Liver (tissue), 9 donors: Measurements from ENCODE around the gene PARD3B. TPM values are rescaled to one million over a fixed set of nuclear protein-coding genes. Genes with fewer than 3 reads are reported as not detected.
"Not testable (repeated sequence)": the region's sequence is repeated elsewhere in the genome, so short reads cannot be mapped to it uniquely, and the experiment has no call there.

ENCODE experiments used
- DNase-seq: peaks from one replicate; pipeline ENCODE4 v3.0.0-alpha.2; 2017; ENCODE audit warnings: low spot score
- H3K27ac ChIP-seq, 2 donors: one replicate each; pipeline ENCODE4 v1.7.0; 2013; ENCODE audit warnings: inconsistent platforms in 2 of 2, low read length in 2 of 2, control low read depth in 1 of 2, low read depth in 1 of 2, mild to moderate bottlenecking in 1 of 2
- H3K27me3 ChIP-seq, 4 donors: one replicate each; pipeline versions ENCODE4 v1.6.1 to v1.7.0; 2013; ENCODE audit warnings: low read length in 3 of 4, inconsistent platforms in 1 of 4, mild to moderate bottlenecking in 1 of 4, moderate library complexity in 1 of 4; ENCODE audit not compliant: control insufficient read depth in 4 of 4, insufficient read depth in 4 of 4
- H3K36me3 ChIP-seq, 4 donors: one replicate each; pipeline versions ENCODE4 v1.6.1 to v1.7.0; 2013; ENCODE audit warnings: low read length in 3 of 4, mild to moderate bottlenecking in 3 of 4, low read depth in 1 of 4, moderate library complexity in 1 of 4; ENCODE audit not compliant: control insufficient read depth in 4 of 4, insufficient read depth in 3 of 4
- H3K4me1 ChIP-seq, 4 donors: one replicate each; pipeline versions ENCODE4 v1.6.1 to v1.7.0; 2013; ENCODE audit warnings: low read length in 3 of 4, mild to moderate bottlenecking in 3 of 4, moderate library complexity in 1 of 4; ENCODE audit not compliant: control insufficient read depth in 4 of 4, insufficient read depth in 4 of 4
- H3K4me3 ChIP-seq, 3 donors: one replicate each; pipeline versions ENCODE4 v1.6.1 to v1.7.0; 2013; ENCODE audit warnings: low read length in 3 of 3, control low read depth in 1 of 3, low read depth in 1 of 3, mild to moderate bottlenecking in 1 of 3
- H3K9ac ChIP-seq, 2 donors: one replicate each; pipeline ENCODE4 v1.7.0; 2013; ENCODE audit warnings: low read length in 2 of 2, mild to moderate bottlenecking in 2 of 2, moderate library complexity in 2 of 2, control low read depth in 1 of 2, low read depth in 1 of 2
- H3K9me3 ChIP-seq, 4 donors: one replicate each; pipeline versions ENCODE4 v1.6.1 to v1.7.0; 2013; ENCODE audit warnings: low read length in 3 of 4; ENCODE audit not compliant: control insufficient read depth in 4 of 4
- CTCF ChIP-seq: fragments of 150-350 bp; IDR thresholded peaks from 2 replicates; pipeline ENCODE4 v1.5.1; 2017; ENCODE audit warnings: improper control_type of control experiment, low read depth, low read length; ENCODE audit not compliant: missing input control
- EGR1 ChIP-seq, 2 donors: IDR thresholded peaks; 2 replicates each; pipeline ENCODE4 v1.6.1; 2016 to 2018; ENCODE audit warnings: antibody characterized with exemption in 2 of 2, low read depth in 2 of 2
- FOXA1 ChIP-seq: IDR thresholded peaks from 2 replicates; pipeline ENCODE4 v1.6.1; 2016; ENCODE audit warnings: antibody characterized with exemption
- FOXA2 ChIP-seq: IDR thresholded peaks from 2 replicates; pipeline ENCODE4 v1.6.1; 2016; ENCODE audit warnings: antibody characterized with exemption
- GABPA ChIP-seq, 2 donors: IDR thresholded peaks in 1 of 2; conservative IDR thresholded peaks in 1 of 2; 2 replicates each; pipeline ENCODE4 v1.6.1; 2016; ENCODE audit warnings: antibody characterized with exemption in 2 of 2, mild to moderate bottlenecking in 1 of 2, moderate library complexity in 1 of 2
- HNF4A ChIP-seq, 2 donors: conservative IDR thresholded peaks; 2 replicates each; pipeline ENCODE4 v1.6.1; 2016; ENCODE audit warnings: antibody characterized with exemption in 2 of 2, mild to moderate bottlenecking in 2 of 2
- HNF4G ChIP-seq: IDR thresholded peaks from 2 replicates; pipeline ENCODE4 v1.6.1; 2016; ENCODE audit warnings: antibody characterized with exemption
- JUND ChIP-seq, 2 donors: IDR thresholded peaks; 2 replicates each; pipeline ENCODE4 v1.6.1; 2016; ENCODE audit warnings: antibody characterized with exemption in 2 of 2
- MAX ChIP-seq: IDR thresholded peaks from 2 replicates; pipeline ENCODE4 v1.6.1; 2016; ENCODE audit warnings: antibody characterized with exemption
- NR2F2 ChIP-seq: IDR thresholded peaks from 2 replicates; pipeline ENCODE4 v1.6.1; 2016; ENCODE audit warnings: antibody characterized with exemption
- REST ChIP-seq: IDR thresholded peaks from 2 replicates; pipeline ENCODE4 v1.6.1; 2016; ENCODE audit warnings: antibody characterized with exemption, mild to moderate bottlenecking
- RXRA ChIP-seq, 2 donors: IDR thresholded peaks; 2 replicates each; pipeline ENCODE4 v1.6.1; 2017 to 2018; ENCODE audit warnings: antibody characterized with exemption in 2 of 2, mild to moderate bottlenecking in 1 of 2
- SP1 ChIP-seq: IDR thresholded peaks from 2 replicates; pipeline ENCODE4 v1.6.1; 2018; ENCODE audit warnings: antibody characterized with exemption, mild to moderate bottlenecking
- TAF1 ChIP-seq: conservative IDR thresholded peaks from 2 replicates; pipeline ENCODE4 v1.6.1; 2016; ENCODE audit warnings: antibody characterized with exemption, mild to moderate bottlenecking
- YY1 ChIP-seq: IDR thresholded peaks from 2 replicates; pipeline ENCODE4 v1.6.1; 2016; ENCODE audit warnings: antibody characterized with exemption, mild to moderate bottlenecking
- ZBTB33 ChIP-seq: IDR thresholded peaks from 2 replicates; pipeline ENCODE4 v1.6.1; 2016; ENCODE audit warnings: antibody characterized with exemption
- WGBS: extraction: QIAGEN DNeasy Blood & Tissue Kit; methylation state at CpG from one replicate; pipeline ENCODE4 v1.1.7; 2013; 5-methylcytosine and 5-hydroxymethylcytosine counted together
- polyA plus RNA-seq, 2 donors: library from polyadenylated mRNA; stranded (reverse) in 1 of 2; unstranded in 1 of 2; fragments of 200-250 nt in 1 of 2; fragments of >200 nt in 1 of 2; fragmentation: Nextera tagmentation in 1 of 2; extraction: Ambion mirVana in 1 of 2; gene quantifications; one replicate each; pipeline versions ENCODE4 v1.2.1 to v1.2.3, GENCODE V29; 2013 to 2015
- total RNA-seq, 2 donors: library from RNA; depleted of rRNA; stranded (reverse); fragments of >200 nt; gene quantifications; one replicate each; pipeline ENCODE4 v1.2.3, GENCODE V29; 2014
- TF ChIP-seq, protein P1 (sequence below): IDR thresholded peaks from 2 replicates; pipeline ENCODE4 v1.6.1; 2016; ENCODE audit warnings: antibody characterized with exemption
- donor health status: healthy.
- donor health status: healthy.
- donor health status: healthy.
- donor health status: healthy.
- donor health status: healthy.

Gene PARD3B
- total and polyA plus RNA-seq, 4 donors = 1.1 to 10.3 (median 3.7) TPM

DNA sequence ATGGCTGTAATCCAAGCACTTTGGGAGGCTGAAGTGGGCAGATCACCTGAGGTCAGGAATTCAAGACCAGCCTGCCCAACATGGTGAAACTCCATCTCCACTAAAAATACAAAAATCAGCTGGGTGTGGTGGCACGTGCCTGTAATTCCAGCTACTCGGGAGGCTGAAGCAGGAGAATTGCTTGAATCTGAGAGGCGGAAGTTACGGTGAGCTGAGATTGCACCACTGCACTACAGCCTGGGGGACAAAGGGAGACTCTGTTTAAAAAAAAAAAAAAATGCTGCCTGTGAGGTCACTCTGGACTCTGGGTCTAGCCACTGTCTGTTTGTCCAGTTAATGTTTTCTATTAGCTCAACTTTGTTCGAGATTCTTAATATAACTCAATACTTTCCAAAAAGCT, 673.5 kb downstream of the PARD3B start:
- H3K36me3 ChIP-seq, DNase-seq, H3K27me3 ChIP-seq, H3K9me3 ChIP-seq, H3K9ac ChIP-seq, H3K4me3 ChIP-seq, H3K27ac ChIP-seq, H3K4me1 ChIP-seq: not testable (repeated sequence)
- TF ChIP-seq HNF4A (conservative IDR thresholded peaks at IDR 0.05) = peak in 1 of 2 donors; percentile 53
- 89% methylated on average over 5 of the region's 5 CpGs for WGBS

DNA sequence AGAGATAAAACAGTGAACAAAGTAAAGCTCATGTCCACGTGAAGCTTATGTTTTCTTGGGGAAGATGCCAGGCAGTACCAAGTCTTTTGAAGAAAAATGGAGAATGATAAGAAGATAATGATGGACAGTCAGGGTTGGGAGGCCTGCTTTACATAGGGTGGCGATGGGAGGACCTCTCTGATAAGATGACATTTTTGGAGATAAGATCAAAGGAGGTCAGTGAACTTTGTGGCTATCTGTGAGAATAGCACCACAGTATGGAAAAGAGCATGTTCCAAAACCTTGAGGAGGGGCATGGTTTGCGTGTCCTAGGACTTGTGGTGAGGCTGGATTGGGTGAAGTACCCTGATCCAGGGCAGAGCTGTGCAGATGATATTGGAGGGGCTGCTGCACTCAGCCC, 675.3 kb downstream of the PARD3B start:
- no peak for DNase-seq
- no peak overlapping the region for H3K27ac ChIP-seq
- H3K9me3 ChIP-seq = no peaks in the 10 kb centered on the region
- no peak overlapping the region for H3K9ac ChIP-seq
- H3K36me3 ChIP-seq = no peaks in the 10 kb centered on the region
- 63% methylated on average over 3 of the region's 3 CpGs for WGBS
- H3K4me1 ChIP-seq = no peaks in the 10 kb centered on the region
- H3K27me3 ChIP-seq = no peaks in the 10 kb centered on the region
- no peak overlapping the region for H3K4me3 ChIP-seq
- TF ChIP-seq FOXA2 (no peak), FOXA1 (no peak), HNF4A (conservative IDR thresholded peaks at IDR 0.05) (no peak), NR2F2 (no peak), MAX (no peak), GABPA (IDR thresholded peaks at IDR 0.05 in 1 of 2, conservative IDR thresholded peaks at IDR 0.05 in 1 of 2) (no peak), HNF4G (no peak), SP1 (no peak), TAF1 (no peak), EGR1 (IDR thresholded peaks at IDR 0.05; ENCODE audit: low read depth in 2 of 2) (no peak), YY1 (no peak), REST (no peak), ZBTB33 (no peak), CTCF (no peak), JUND (IDR thresholded peaks at IDR 0.05) (no peak), RXRA (IDR thresholded peaks at IDR 0.05) (no peak)
- TF ChIP-seq, protein P1, sequence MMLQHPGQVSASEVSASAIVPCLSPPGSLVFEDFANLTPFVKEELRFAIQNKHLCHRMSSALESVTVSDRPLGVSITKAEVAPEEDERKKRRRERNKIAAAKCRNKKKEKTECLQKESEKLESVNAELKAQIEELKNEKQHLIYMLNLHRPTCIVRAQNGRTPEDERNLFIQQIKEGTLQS = no peak
